Rectal smooth muscle tissue (tissue), 1 donor: Measurements from ENCODE around the gene EXD3.
"Not testable (repeated sequence)": the region's sequence is repeated elsewhere in the genome, so short reads cannot be mapped to it uniquely, and the experiment has no call there.

ENCODE experiments used
- H3K27ac ChIP-seq: one replicate; pipeline ENCODE4 v1.7.0; 2013; ENCODE audit warnings: low read depth, low read length, inconsistent platforms
- H3K27me3 ChIP-seq: one replicate; pipeline ENCODE4 v1.7.0; 2013; ENCODE audit warnings: low read length; ENCODE audit not compliant: control insufficient read depth, insufficient read depth
- H3K36me3 ChIP-seq: one replicate; pipeline ENCODE4 v1.7.0; 2013; ENCODE audit warnings: low read length; ENCODE audit not compliant: control insufficient read depth, insufficient read depth
- H3K4me1 ChIP-seq: one replicate; pipeline ENCODE4 v1.7.0; 2013; ENCODE audit warnings: low read length; ENCODE audit not compliant: control insufficient read depth, insufficient read depth
- H3K4me3 ChIP-seq: one replicate; pipeline ENCODE4 v1.7.0; 2013; ENCODE audit warnings: low read length
- H3K9ac ChIP-seq: one replicate; pipeline ENCODE4 v1.7.0; 2013; ENCODE audit warnings: low read length

EXD3 gene

GRCh38 chr9:137392232-137393007, 30.5 kb downstream of the EXD3 start:
- no peak overlapping the region for H3K4me3 ChIP-seq
- no peak overlapping the region for H3K27ac ChIP-seq
- H3K9ac ChIP-seq: no peak overlapping the region
- no peaks in the 10 kb centered on the region for H3K27me3 ChIP-seq
- no peaks in the 10 kb centered on the region for H3K36me3 ChIP-seq
- H3K4me1 ChIP-seq: no peaks in the 10 kb centered on the region

GRCh38 chr9:137391411-137391754, 31.6 kb downstream of the EXD3 start:
- H3K27ac ChIP-seq: no peak overlapping the region

GRCh38 chr9:137390553-137391410, 32.2 kb downstream of the EXD3 start:
- Histone ChIP-seq H3K27ac (no peak overlapping the region), H3K9ac (no peak overlapping the region), H3K4me3 (no peak overlapping the region), H3K27me3 (no peaks in the 10 kb centered on the region), H3K36me3 (no peaks in the 10 kb centered on the region), H3K4me1 (no peaks in the 10 kb centered on the region)

More at GRCh38 chr9:137391411-137391754, 31.6 kb downstream of the EXD3 start:
- no peak overlapping the region for H3K4me3 ChIP-seq
- no peak overlapping the region for H3K9ac ChIP-seq
- H3K36me3 ChIP-seq: no peaks in the 10 kb centered on the region
- H3K4me1 ChIP-seq: no peaks in the 10 kb centered on the region
- H3K27me3 ChIP-seq: no peaks in the 10 kb centered on the region

DNA sequence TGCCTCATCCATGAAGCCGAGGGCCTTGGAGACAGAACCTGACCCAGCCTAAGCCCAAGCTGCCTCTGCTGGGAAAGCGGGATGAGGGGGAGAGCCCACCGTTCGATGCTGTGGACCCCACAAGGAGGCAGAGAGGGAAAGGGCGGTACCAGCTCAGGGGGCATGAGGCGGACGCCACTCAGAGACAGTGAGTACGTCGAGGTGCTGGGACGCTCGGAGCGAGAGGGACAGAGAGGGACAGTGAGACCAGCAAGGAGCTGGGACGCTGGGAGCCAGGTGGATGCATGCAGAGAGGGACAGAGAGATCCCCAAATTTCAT, 33.6 kb downstream of the EXD3 start:
- no peak overlapping the region for H3K27ac ChIP-seq
- no peaks in the 10 kb centered on the region for H3K27me3 ChIP-seq
- no peak overlapping the region for H3K4me3 ChIP-seq
- H3K4me1 ChIP-seq: no peaks in the 10 kb centered on the region
- H3K36me3 ChIP-seq: no peaks in the 10 kb centered on the region
- no peak overlapping the region for H3K9ac ChIP-seq

DNA sequence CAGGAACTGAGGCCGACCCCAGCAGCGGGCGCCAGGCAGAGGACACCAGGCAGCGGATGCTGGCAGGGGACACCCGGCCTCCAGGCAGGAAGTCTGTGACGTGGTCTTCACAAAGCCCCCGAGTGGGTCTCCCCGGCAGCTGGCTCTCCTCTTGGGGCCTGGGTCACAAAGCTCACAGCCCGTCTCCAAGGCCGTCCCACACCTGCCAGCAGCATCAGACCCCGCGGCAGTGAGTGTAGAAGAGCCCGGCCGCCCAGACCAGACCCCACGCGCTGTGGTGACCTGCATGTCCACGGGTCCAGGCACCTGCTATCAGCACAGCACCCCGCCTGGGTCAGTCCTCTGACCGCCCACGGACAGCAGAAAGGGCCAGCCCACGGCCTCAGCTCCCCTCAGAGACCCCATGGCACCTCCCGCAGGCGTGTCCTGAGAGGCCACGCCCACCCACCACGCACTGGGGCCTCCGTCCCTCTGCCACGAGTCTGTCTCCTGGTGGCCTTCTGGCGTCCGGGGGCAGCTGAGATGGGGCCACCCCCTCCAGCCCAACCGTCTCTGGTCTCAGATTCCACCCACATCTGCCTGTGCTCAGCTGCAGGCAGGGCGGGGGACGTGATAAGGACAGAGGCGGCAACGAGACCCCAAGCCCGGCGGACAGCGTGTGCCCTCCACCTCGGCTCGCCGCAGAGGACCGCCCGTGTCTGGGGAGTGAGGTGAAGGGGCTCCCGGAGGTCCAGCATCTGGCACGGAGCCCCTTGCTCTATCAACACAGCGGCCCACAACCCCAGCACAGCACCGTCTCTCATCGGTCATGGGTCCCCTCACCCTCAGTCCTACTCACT, 34.2 kb downstream of the EXD3 start:
- H3K4me3 ChIP-seq: no peak overlapping the region
- no peaks in the 10 kb centered on the region for H3K27me3 ChIP-seq
- H3K36me3 ChIP-seq: no peaks in the 10 kb centered on the region
- H3K27ac ChIP-seq: no peak overlapping the region
- no peaks in the 10 kb centered on the region for H3K4me1 ChIP-seq
- H3K9ac ChIP-seq: no peak overlapping the region

- Histone ChIP-seq H3K4me3 (no peak overlapping the region), H3K27ac (no peak overlapping the region)
Measured at GRCh38 chr9:137387891-137388560, 34.9 kb downstream of the EXD3 start.

GRCh38 chr9:137387114-137387890, 35.7 kb downstream of the EXD3 start:
- Histone ChIP-seq H3K9ac (no peak overlapping the region), H3K4me1 (no peaks in the 10 kb centered on the region), H3K27ac (no peak overlapping the region), H3K36me3 (no peaks in the 10 kb centered on the region), H3K27me3 (no peaks in the 10 kb centered on the region), H3K4me3 (no peak overlapping the region)

More at GRCh38 chr9:137387891-137388560, 34.9 kb downstream of the EXD3 start:
- Histone ChIP-seq H3K4me1 (no peaks in the 10 kb centered on the region), H3K9ac (no peak overlapping the region), H3K36me3 (no peaks in the 10 kb centered on the region), H3K27me3 (no peaks in the 10 kb centered on the region)

DNA sequence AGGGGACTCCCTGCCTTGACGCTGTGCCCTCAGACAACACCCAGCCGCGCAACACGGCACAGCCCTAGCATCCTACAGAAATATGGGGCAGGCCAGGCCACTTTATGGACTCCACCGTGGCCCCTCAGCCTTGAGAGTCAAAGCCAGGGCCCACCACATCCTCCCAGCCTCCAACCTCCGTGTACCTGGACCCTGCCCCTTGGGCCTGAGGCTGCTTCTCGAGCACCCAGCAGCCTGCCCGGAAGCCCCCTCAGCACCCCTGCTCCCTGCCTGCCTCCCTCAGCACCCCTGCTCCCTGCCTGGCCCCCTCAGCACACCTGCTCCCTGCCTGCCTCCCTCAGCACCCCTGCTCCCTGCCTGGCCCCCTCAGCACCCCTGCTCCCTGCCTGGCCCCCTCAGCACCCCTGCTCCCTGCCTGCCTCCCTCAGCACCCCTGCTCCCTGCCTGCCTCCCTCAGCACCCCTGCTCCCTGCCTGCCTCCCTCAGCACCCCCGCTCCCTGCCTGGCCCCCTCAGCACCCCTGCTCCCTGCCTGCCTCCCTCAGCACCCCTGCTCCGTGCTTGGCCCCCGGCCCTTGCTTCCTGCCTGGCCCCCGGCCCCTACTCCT, 36.4 kb downstream of the EXD3 start:
- H3K4me1 ChIP-seq, H3K27ac ChIP-seq, H3K9ac ChIP-seq, H3K4me3 ChIP-seq, H3K36me3 ChIP-seq, H3K27me3 ChIP-seq: not testable (repeated sequence)

DNA sequence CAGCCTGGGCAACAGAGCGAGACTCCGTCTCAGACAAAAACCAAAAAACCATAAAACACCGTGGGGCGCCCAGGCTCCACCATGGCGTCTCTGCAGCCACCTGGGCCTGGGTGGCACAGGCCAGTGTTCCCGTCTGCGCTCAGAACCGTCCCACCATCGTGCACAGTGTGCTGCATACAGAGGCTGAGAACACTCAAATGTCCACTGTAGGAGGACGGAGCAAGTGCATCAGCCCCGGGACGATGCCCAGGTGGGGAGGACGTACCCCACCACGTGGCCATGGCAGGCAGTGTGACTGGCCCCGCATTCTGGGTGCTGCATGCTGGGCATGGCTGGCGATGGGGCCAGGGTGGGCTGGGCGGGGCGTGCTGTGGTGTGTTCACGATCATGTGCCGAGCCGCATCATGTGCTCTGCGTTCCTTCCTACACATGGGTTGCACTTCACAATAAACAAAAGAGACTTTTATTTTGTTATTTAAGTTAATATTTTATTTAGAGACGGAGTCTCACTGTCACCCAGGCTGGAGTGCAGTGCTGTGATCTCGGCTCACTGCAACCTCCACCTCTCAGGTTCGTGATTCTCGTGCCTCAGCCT, 37.8 kb downstream of the EXD3 start:
- Histone ChIP-seq H3K9ac (no peak overlapping the region), H3K27ac (no peak overlapping the region), H3K4me1 (no peaks in the 10 kb centered on the region)

GRCh38 chr9:137383784-137384756, 38.9 kb downstream of the EXD3 start:
- Histone ChIP-seq H3K4me1 (no peaks in the 10 kb centered on the region), H3K4me3 (no peak overlapping the region), H3K9ac (no peak overlapping the region), H3K36me3 (no peaks in the 10 kb centered on the region), H3K27ac (no peak overlapping the region), H3K27me3 (no peaks in the 10 kb centered on the region)

More for the DNA sequence above, 37.8 kb downstream of the EXD3 start:
- Histone ChIP-seq H3K36me3 (no peaks in the 10 kb centered on the region), H3K27me3 (no peaks in the 10 kb centered on the region), H3K4me3 (no peak overlapping the region)
